ENCODE results near the gene WWC1. TPM values are rescaled to one million over a fixed set of nuclear protein-coding genes. Genes with fewer than 3 reads are reported as not detected.

The WWC1 gene
- total RNA-seq, 1 experiment from 2014 or later: 29.4 TPM

- in situ Hi-C loops (cut with HindIII; ENCODE audit: low pct_unique_long_range_greater_than_20kb, low sequenced_read_pairs): no loop called here
- no peaks in the 10 kb centered on the region for H3K36me3 ChIP-seq (ENCODE audit: control insufficient read depth, insufficient read depth, low read length)
- ATAC-seq (no peak), DNase-seq (ENCODE audit: low read depth, low spot score) (no peak)
- no peak for TF ChIP-seq TCF7L2 (IDR thresholded peaks at IDR 0.05; ENCODE audit: low read depth, low read length)
- no peak for TF ChIP-seq POLR2AphosphoS5 (IDR thresholded peaks at IDR 0.05; ENCODE audit: low read depth, low read length)
- TF ChIP-seq CTCF (IDR thresholded peaks at IDR 0.05): no peak
- no peak for TF ChIP-seq SIN3A (IDR thresholded peaks at IDR 0.05; ENCODE audit: borderline replicate concordance, insufficient read depth, low read depth, low read length)
- no peak for TF ChIP-seq REST (IDR thresholded peaks at IDR 0.05; ENCODE audit: insufficient read depth in 1 of 2, low read depth in 2 of 2, low read length in 1 of 2)
- no peaks in the 10 kb centered on the region for H3K9me3 ChIP-seq (ENCODE audit: control insufficient read depth, insufficient read depth, low read depth, low read length)
- peaks cover 2% of the 10 kb centered on the region for H3K4me1 ChIP-seq (ENCODE audit: control insufficient read depth, insufficient read depth, low read length)
- no peak overlapping the region for H3K27ac ChIP-seq (ENCODE audit: low read length)
- H3K27me3 ChIP-seq (ENCODE audit: control insufficient read depth, insufficient read depth, low read length): no peaks in the 10 kb centered on the region
- intact Hi-C loops (cut with micrococcal nuclease; ENCODE audit: unreplicated experiment): no loop called here
- no peak overlapping the region for H3K4me3 ChIP-seq (ENCODE audit: low read depth in 2 of 2, low read length in 2 of 2)
- CTCF ChIA-PET: interaction anchor here (0.6 kb wide), 1 partner anchor 436 kb away, joined by 3 read pairs; no protein-coding TSS in a partner anchor
- no TSS peak for BruUV-seq (replicated peaks)
- POLR2A ChIA-PET: no interaction called here
Observed at GRCh38 chr5:168334280-168334679, 42.8 kb downstream of the WWC1 start.

- no peak overlapping the region for H3K27ac ChIP-seq (ENCODE audit: low read length)
- DNase-seq (ENCODE audit: low read depth, low spot score) (no peak), ATAC-seq (no peak)
- no TSS peak for BruUV-seq (replicated peaks)
- no peaks in the 10 kb centered on the region for H3K27me3 ChIP-seq (ENCODE audit: control insufficient read depth, insufficient read depth, low read length)
- intact Hi-C loops (cut with micrococcal nuclease; ENCODE audit: unreplicated experiment) (no loop called here), in situ Hi-C loops (cut with HindIII; ENCODE audit: low pct_unique_long_range_greater_than_20kb, low sequenced_read_pairs) (no loop called here)
- no peak overlapping the region for H3K4me3 ChIP-seq (ENCODE audit: low read depth in 2 of 2, low read length in 2 of 2)
- POLR2A ChIA-PET: no interaction called here
- TF ChIP-seq CTCF (IDR thresholded peaks at IDR 0.05) (no peak), SIN3A (IDR thresholded peaks at IDR 0.05; ENCODE audit: borderline replicate concordance, insufficient read depth, low read depth, low read length) (no peak), REST (IDR thresholded peaks at IDR 0.05; ENCODE audit: insufficient read depth in 1 of 2, low read depth in 2 of 2, low read length in 1 of 2) (no peak), POLR2AphosphoS5 (IDR thresholded peaks at IDR 0.05; ENCODE audit: low read depth, low read length) (no peak), TCF7L2 (IDR thresholded peaks at IDR 0.05; ENCODE audit: low read depth, low read length) (no peak)
- H3K36me3 ChIP-seq (ENCODE audit: control insufficient read depth, insufficient read depth, low read length): no peaks in the 10 kb centered on the region
- no peaks in the 10 kb centered on the region for H3K4me1 ChIP-seq (ENCODE audit: control insufficient read depth, insufficient read depth, low read length)
- CTCF ChIA-PET: interaction anchor here (0.6 kb wide), 1 partner anchor 435 kb away, joined by 3 read pairs; no protein-coding TSS in a partner anchor
- H3K9me3 ChIP-seq (ENCODE audit: control insufficient read depth, insufficient read depth, low read depth, low read length): no peaks in the 10 kb centered on the region
Observed at GRCh38 chr5:168334695-168335094, 43.2 kb downstream of the WWC1 start.

Data from Panc1 (cell line).